ENCODE measurements around the gene ELANE.

ELANE gene

DNA sequence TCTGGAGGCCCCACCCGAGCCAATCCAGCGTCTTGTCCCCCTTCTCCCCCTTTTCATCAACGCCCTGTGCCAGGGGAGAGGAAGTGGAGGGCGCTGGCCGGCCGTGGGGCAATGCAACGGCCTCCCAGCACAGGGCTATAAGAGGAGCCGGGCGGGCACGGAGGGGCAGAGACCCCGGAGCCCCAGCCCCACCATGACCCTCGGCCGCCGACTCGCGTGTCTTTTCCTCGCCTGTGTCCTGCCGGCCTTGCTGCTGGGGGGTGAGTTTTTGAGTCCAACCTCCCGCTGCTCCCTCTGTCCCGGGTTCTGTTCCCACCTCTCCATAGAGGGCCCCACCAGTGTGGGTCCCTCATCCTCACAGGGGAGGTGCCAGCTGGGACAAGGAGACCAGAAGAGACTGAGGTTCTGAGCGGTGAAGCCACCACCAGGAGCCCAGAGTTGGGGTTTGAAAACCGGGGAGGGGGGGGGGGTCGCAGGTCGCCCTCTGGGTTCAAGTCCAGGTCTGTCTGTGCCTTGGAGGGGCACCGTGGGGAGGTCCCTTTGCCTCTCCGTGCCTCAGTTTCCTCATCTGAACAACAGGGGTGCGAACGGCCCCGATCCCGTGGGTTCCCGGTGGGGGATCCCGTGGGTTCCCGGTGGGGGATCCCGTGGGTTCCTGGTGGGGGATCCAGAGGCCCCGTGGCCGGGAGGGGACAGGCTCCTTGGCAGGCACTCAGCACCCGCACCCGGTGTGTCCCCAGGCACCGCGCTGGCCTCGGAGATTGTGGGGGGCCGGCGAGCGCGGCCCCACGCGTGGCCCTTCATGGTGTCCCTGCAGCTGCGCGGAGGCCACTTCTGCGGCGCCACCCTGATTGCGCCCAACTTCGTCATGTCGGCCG lies at the start of gene ELANE:
Gene ELANE, plus strand, starts transcription at position 168 of the 878 bp plus-strand sequence. Its CDS starts 26 bp downstream, at position 194.
- in situ Hi-C loops (cut with HindIII; ENCODE audit: low pct_ligation_motif_present, low pct_unique_long_range_greater_than_20kb, low sequenced_read_pairs) = no loop called here
- no peak for DNase-seq

DNA sequence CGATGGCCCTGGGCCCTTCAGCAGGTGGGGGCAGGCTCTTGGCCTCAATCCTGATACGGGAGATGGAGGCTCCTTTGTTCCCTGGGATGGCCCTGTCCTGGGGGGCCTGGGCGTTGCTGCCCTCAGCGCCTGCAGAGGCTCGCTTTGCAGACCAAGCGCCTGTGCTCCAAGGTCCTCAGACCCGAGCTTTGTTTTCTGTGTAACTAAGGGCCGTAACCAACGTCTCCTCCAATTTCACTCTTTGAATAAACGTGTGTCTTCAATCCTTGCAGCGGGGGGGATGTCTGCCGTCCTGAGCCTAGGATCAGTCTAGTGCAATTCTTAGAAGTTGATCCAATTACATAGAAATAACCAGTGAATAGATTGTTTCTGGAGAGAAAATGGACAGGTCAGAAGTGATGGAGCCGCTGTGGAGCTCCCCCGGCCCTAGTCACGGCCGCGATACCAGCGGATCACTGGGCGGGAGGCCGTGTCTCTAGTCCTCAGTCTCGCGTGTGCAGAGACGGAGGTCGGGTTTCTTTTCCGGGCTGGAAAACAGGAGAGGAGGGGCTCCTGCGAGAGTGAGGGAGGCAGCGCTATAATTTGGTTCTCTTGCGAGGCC lies 49.5 kb upstream of the ELANE start:
- in situ Hi-C loops (cut with HindIII; ENCODE audit: low pct_ligation_motif_present, low pct_unique_long_range_greater_than_20kb, low sequenced_read_pairs) = no loop called here

DNA sequence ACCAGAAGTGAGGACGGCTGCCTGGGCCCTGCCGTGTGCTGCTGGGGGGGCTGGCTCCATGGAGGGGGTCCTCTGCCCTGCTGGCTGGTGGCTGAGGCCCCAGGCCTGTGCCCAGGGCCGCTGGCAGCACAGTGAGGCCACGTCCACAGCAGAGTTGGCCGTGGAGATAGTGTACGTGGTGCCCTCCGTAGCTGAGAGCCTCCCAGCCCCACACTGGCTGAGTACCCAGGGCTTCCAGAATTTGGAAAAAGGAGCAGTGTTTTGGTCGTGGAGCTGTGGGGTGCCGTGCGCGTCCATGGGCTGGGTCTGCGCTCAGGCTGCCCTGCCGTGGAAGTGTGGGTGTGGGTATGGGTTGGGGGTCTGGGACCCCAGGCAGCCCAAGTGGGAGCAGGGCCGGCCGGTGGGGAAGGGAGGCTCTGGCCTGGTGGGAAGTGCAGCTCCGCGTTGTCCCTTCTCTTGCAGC lies 49.0 kb upstream of the ELANE start:
- DNase-seq = no peak

More for the DNA sequence above, 49.5 kb upstream of the ELANE start:
- DNase-seq = no peak

DNA sequence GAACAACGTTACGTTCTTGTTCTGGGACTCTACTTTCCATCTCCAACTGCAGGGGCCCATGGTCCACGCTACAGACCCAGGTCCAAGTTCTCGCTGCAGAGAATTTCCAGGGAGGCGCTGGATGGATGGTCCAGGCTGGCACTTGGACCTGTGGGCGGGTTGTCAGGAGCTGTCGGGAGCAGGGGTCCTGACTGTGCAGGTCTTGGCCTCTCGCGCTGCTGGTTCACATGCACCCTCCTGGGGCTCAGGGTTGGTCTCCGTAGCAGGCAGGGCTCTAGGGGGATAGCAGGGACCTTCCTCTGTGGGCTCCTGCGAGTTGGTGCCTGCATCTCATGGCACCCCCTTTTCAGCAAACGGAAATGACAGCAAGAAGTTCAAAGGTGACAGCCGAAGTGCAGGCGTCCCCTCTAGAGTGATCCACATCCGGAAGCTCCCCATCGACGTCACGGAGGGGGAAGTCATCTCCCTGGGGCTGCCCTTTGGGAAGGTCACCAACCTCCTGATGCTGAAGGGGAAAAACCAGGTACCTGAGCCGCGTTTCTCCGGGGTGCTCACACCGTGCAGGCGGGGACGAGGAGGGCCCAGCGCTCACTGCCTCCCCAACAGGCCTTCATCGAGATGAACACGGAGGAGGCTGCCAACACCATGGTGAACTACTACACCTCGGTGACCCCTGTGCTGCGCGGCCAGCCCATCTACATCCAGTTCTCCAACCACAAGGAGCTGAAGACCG lies 48.3 kb upstream of the ELANE start:
- no peak for DNase-seq
- in situ Hi-C loops (cut with HindIII; ENCODE audit: low pct_ligation_motif_present, low pct_unique_long_range_greater_than_20kb, low sequenced_read_pairs) = no loop called here

More for the DNA sequence above, 49.0 kb upstream of the ELANE start:
- in situ Hi-C loops (cut with HindIII; ENCODE audit: low pct_ligation_motif_present, low pct_unique_long_range_greater_than_20kb, low sequenced_read_pairs) = no loop called here

DNA sequence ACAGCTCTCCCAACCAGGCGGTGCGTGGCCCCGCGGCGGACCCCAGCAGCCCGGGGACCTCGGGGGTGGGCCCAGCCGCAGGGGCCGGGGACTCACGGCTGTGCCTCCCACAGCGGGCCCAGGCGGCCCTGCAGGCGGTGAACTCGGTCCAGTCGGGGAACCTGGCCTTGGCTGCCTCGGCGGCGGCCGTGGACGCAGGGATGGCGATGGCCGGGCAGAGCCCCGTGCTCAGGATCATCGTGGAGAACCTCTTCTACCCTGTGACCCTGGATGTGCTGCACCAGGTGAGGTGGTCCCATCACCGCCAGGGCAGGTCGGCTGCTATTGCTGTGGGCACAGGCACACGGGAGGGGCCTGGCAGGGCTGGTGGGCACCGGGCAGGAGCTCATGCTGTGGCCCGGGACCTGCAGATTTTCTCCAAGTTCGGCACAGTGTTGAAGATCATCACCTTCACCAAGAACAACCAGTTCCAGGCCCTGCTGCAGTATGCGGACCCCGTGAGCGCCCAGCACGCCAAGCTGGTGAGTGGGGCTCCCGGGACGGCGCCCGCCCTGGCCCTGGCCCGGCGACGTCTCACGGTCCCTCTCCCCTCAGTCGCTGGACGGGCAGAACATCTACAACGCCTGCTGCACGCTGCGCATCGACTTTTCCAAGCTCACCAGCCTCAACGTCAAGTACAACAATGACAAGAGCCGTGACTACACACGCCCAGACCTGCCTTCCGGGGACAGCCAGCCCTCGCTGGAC lies 47.5 kb upstream of the ELANE start:
- no peak for DNase-seq
- in situ Hi-C loops (cut with HindIII; ENCODE audit: low pct_ligation_motif_present, low pct_unique_long_range_greater_than_20kb, low sequenced_read_pairs) = no loop called here

DNA sequence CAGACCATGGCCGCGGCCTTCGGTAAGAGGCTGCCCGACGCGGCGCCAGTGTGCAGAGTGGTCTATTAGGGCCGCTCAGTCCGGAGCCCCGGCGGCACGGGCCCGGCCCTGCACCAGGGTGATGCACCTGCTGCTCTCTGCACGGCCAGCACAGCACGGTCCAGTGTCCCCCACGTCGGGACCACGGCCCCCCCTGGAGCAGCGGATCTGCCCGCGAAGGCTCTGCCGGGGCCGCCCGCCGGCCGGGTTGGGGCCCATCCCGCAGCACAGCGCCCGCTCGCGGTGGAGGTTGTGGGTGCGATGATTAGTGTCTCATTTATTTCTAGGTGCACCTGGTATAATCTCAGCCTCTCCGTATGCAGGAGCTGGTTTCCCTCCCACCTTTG lies 46.9 kb upstream of the ELANE start:
- in situ Hi-C loops (cut with HindIII; ENCODE audit: low pct_ligation_motif_present, low pct_unique_long_range_greater_than_20kb, low sequenced_read_pairs) = no loop called here
- DNase-seq = no peak

DNA sequence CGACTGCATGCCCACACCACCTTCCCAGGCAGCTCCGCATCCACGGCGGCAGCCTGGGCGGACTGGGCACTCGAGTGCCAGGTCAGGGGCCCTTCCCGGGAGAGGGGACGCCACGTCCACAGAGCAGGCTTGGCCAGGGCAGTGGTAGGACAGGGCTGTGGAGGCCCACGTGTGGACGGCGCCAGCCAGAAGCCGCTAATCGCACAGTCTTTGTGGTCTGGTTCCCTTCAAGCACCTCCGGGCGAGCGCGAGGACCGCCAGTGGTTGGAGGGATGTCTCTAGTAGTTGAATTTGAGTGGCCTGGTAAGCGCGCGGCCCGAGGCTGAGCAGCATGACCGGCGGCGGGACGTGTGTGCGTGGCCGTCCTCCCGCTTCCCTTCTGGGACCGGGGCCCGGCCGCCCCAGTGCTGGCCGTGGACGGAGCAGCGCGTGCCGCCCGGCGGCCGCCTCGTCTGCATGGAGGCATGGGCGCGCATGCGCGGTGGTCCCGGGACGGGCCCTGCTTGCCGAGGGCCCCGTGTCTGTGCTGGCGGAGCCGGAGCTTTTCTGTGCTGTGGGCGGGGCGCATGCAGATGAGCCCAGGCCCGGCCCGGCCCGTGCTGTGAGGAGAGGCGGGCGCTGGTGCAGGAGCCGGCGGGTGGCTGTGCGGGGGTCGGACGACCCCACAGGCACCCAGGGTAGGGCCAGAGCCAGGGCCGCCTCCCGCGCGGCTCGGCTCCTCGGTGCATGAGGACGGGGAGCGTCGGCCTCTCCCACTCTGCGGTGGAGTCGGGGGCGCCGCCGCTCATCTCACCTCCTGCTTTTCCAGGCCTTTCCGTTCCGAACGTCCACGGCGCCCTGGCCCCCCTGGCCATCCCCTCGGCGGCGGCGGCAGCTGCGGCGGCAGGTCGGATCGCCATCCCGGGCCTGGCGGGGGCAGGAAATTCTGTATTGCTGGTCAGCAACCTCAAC lies 46.2 kb upstream of the ELANE start:
- in situ Hi-C loops (cut with HindIII; ENCODE audit: low pct_ligation_motif_present, low pct_unique_long_range_greater_than_20kb, low sequenced_read_pairs) = no loop called here
- no peak for DNase-seq

DNA sequence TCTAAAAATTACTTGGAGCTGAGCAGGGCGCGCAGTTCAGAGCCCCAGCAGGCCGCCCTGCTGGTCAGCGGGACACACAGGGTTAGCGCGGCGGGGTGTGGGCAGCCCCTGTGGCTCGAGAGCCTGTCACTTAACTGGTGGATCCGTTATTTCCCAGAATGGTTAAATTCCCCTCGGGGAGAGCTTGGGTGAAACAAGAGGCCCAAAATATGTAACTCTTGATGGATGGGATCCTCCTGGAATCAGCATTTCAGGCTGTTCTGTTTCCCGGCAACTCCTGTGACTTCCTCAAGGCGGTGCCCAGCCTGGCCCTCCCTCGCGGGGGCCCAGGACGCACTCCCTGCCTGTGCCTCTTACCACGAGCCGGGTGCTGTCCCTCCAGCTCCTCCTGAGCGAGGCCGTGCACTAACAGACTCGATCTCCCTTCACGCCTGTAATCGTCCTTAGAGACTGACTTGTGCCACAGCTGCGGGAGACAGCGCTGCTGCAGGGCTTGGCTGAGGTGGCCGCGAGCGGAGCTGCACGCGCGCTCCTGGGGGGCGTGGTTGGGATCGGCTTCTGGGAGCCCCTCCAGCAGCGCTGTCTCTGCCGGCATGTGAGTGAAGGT lies 45.2 kb upstream of the ELANE start:
- DNase-seq = no peak
- in situ Hi-C loops (cut with HindIII; ENCODE audit: low pct_ligation_motif_present, low pct_unique_long_range_greater_than_20kb, low sequenced_read_pairs) = no loop called here

DNA sequence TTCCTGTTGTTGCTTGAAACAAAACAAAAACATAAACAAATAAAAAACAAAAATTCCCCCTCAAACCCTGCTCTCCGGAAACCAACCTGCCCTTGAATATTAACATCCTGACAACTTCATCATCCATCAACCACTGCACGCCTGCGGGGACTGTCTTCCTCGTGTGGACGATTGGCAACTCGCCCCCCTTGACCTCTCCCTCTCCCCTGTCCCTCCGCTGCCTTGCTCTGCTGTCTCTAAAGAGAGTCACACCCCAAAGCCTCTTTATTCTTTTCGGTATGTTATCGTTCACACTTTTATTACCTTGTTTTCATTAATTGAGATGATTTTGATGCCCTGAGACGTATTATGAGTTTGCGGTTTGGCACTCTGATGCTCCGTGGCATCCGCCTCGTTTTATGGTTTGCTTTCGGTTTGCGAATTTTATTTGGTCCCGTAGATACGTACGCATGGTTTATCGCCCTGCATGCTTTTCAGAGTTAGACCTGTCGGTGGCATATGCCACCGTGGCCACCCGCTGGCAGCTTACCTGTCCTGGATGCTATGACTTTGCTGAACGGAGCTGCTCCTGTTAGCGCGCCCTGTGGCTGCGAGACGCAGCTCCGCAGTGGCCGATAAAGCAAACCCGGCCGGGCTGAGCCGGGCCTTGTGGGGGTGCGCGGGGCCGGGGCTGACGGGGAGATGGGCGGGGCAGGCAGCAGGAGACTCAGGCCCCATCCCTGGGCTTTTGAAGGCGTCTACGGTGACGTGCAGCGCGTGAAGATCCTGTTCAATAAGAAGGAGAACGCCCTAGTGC lies 44.3 kb upstream of the ELANE start:
- no peak for DNase-seq
- in situ Hi-C loops (cut with HindIII; ENCODE audit: low pct_ligation_motif_present, low pct_unique_long_range_greater_than_20kb, low sequenced_read_pairs) = no loop called here

DNA sequence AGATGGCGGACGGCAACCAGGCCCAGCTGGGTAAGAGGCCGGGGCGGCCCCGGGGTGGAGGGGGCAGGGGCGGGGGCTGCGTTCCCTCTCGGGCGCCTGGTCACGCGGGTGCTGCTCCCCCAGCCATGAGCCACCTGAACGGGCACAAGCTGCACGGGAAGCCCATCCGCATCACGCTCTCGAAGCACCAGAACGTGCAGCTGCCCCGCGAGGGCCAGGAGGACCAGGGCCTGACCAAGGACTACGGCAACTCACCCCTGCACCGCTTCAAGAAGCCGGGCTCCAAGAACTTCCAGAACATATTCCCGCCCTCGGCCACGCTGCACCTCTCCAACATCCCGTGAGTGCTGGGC lies 43.7 kb upstream of the ELANE start:
- in situ Hi-C loops (cut with HindIII; ENCODE audit: low pct_ligation_motif_present, low pct_unique_long_range_greater_than_20kb, low sequenced_read_pairs) = no loop called here
- no peak for DNase-seq

DNA sequence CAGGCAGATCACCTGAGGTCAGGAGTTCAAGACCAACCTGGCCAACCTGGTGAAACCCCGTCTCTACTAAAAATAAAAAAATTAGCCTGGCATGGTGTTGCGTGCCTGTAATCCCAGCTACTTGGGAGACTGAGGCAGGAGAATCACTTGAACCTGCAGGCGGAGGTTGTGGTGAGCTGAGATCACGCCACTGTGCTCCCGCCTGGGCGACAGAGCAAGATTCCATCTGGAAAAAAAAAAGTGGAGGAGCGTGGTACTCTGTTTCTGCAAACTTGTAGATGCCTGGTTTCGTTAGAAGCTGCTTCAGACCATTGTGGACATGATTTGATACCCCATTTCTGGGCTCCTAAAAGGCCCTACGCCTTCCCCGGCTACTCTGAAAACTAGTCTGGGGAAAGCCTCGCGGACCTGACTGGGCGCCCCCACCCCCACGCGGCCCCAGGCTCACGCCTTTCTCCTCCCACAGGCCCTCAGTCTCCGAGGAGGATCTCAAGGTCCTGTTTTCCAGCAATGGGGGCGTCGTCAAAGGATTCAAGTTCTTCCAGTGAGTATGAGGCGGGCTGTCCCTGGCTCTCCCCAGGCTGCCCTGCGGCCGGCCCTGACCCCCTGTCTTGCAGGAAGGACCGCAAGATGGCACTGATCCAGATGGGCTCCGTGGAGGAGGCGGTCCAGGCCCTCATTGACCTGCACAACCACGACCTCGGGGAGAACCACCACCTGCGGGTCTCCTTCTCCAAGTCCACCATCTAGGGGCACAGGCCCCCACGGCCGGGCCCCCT lies 41.8 kb upstream of the ELANE start:
- in situ Hi-C loops (cut with HindIII; ENCODE audit: low pct_ligation_motif_present, low pct_unique_long_range_greater_than_20kb, low sequenced_read_pairs) = no loop called here
- DNase-seq = no peak

DNA sequence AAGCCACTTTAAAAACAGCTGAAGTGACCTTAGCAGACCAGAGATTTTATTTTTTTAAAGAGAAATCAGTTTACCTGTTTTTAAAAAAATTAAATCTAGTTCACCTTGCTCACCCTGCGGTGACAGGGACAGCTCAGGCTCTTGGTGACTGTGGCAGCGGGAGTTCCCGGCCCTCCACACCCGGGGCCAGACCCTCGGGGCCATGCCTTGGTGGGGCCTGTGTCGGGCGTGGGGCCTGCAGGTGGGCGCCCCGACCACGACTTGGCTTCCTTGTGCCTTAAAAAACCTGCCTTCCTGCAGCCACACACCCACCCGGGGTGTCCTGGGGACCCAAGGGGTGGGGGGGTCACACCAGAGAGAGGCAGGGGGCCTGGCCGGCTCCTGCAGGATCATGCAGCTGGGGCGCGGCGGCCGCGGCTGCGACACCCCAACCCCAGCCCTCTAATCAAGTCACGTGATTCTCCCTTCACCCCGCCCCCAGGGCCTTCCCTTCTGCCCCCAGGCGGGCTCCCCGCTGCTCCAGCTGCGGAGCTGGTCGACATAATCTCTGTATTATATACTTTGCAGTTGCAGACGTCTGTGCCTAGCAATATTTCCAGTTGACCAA lies 41.1 kb upstream of the ELANE start:
- in situ Hi-C loops (cut with HindIII; ENCODE audit: low pct_ligation_motif_present, low pct_unique_long_range_greater_than_20kb, low sequenced_read_pairs) = no loop called here
- no peak for DNase-seq

DNA sequence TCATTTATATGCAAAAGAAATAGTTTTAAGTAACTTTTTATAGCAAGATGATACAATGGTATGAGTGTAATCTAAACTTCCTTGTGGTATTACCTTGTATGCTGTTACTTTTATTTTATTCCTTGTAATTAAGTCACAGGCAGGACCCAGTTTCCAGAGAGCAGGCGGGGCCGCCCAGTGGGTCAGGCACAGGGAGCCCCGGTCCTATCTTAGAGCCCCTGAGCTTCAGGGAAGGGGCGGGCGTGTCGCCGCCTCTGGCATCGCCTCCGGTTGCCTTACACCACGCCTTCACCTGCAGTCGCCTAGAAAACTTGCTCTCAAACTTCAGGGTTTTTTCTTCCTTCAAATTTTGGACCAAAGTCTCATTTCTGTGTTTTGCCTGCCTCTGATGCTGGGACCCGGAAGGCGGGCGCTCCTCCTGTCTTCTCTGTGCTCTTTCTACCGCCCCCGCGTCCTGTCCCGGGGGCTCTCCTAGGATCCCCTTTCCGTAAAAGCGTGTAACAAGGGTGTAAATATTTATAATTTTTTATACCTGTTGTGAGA lies 40.5 kb upstream of the ELANE start:
- DNase-seq = no peak
- in situ Hi-C loops (cut with HindIII; ENCODE audit: low pct_ligation_motif_present, low pct_unique_long_range_greater_than_20kb, low sequenced_read_pairs) = no loop called here

DNA sequence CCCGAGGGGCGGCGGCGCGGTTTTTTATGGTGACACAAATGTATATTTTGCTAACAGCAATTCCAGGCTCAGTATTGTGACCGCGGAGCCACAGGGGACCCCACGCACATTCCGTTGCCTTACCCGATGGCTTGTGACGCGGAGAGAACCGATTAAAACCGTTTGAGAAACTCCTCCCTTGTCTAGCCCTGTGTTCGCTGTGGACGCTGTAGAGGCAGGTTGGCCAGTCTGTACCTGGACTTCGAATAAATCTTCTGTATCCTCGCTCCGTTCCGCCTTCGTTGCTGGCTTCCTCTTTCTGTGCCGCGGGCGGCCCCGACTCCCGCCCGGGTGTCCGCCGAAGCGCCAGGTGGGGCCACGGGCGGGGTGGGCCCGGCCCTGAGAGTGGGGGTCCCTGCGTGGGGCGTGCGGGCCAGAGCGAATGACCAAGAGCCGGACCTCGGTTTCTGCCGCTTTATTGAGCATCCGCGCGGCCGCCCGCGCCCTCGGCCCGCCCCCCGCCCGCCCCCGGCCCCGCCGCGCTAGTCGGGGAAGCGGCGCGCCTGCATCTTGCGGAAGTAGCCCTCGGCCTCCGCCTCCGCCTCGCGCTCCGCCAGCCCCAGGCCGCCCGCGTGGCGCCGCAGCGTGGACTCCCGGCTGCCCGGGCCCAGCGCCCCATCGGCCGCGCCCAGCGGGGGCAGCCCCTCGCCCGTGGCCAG lies 39.9 kb upstream of the ELANE start:
- no peak for DNase-seq
- in situ Hi-C loops (cut with HindIII; ENCODE audit: low pct_ligation_motif_present, low pct_unique_long_range_greater_than_20kb, low sequenced_read_pairs) = no loop called here

DNA sequence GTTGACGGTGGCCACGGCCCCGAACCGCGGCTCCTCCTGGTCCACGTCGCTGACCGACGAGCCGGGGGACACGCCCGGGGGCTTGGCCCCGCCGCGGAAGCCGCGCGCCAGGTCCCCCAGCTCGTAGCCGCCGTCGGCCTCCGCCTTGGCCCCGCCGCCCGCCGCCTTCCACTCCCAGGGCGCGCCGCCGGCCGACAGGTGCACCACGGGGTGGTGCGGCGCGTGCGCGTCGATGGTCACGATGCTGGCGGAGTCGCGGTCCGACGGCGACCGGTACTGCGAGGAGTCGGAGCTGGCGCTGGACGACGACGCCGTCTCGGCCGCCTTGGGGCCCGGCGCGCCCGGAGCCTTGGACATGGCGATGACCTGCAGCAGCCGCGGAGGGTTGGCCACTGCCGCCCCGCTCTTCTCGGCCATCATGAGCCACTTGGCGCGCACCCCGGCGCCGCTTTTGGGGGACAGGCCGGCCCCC lies 39.3 kb upstream of the ELANE start:
- in situ Hi-C loops (cut with HindIII; ENCODE audit: low pct_ligation_motif_present, low pct_unique_long_range_greater_than_20kb, low sequenced_read_pairs) = no loop called here
- no peak for DNase-seq

Data from ACHN (cell line).